ENCODE data around the gene OR2T29. TPM values are rescaled to one million over a fixed set of nuclear protein-coding genes. Genes with fewer than 3 reads are reported as not detected.

OR2T29 gene
- polyA plus RNA-seq, 1 donor (not counting 4 experiments of a cell fraction or from before 2014, with no cell fraction given), result not detected

- Histone ChIP-seq H3K9me3 (ENCODE audit: control insufficient read depth, low read depth, low read length) (no peaks in the 10 kb centered on the region), H3K4me1 (ENCODE audit: control insufficient read depth, extremely low read depth, insufficient read depth, low read length) (no peaks in the 10 kb centered on the region), H3K27ac (ENCODE audit: control insufficient read depth, insufficient read depth, low read length) (no peak overlapping the region), H3K9me1 (ENCODE audit: control insufficient read depth, extremely low read depth, insufficient read depth, low read length) (no peaks in the 10 kb centered on the region), H2AFZ (ENCODE audit: control insufficient read depth, low read length) (no peak overlapping the region), H3K4me3 (ENCODE audit: control insufficient read depth in 2 of 3, extremely low read depth in 1 of 3, insufficient read depth in 2 of 3, low read depth in 1 of 3, low read length in 3 of 3) (no peak overlapping the region), H3K27me3 (ENCODE audit: control insufficient read depth, extremely low read depth, insufficient read depth, low read length) (no peaks in the 10 kb centered on the region), H4K20me1 (ENCODE audit: control insufficient read depth, extremely low read depth, insufficient read depth, low read length) (no peaks in the 10 kb centered on the region), H3K9ac (ENCODE audit: control insufficient read depth, extremely low read depth, insufficient read depth, low read length) (no peak overlapping the region), H3K79me2 (ENCODE audit: control insufficient read depth, insufficient read depth, low read length) (no peaks in the 10 kb centered on the region), H3K36me3 (ENCODE audit: control insufficient read depth in 2 of 2, extremely low read depth in 1 of 2, insufficient read depth in 2 of 2, low read length in 2 of 2) (no peaks in the 10 kb centered on the region), H3K4me2 (ENCODE audit: control insufficient read depth, extremely low read depth, insufficient read depth, low read depth, low read length) (no peak overlapping the region)
- DNase-seq (ENCODE audit: low read depth, low spot score) (no peak), FAIRE-seq (no peak)
- dilution Hi-C loops (cut with MboI; ENCODE audit: extremely low pct_ligation_motif_present, low sequenced_read_pairs), result no loop called here
- TF ChIP-seq EZH2 (IDR thresholded peaks at IDR 0.05; ENCODE audit: low read length) (no peak), CTCF (optimal IDR thresholded peaks at IDR 0.05 in 1 of 3, IDR thresholded peaks at IDR 0.05 in 1 of 3, conservative IDR thresholded peaks at IDR 0.05 in 1 of 3; ENCODE audit: extremely low read depth in 1 of 3, insufficient read depth in 2 of 3, low read length in 3 of 3) (no peak)
Observed at GRCh38 chr1:248610301-248610700, 47.7 kb upstream of the OR2T29 start.

GRCh38 chr1:248599396-248599795 is 36.8 kb upstream of the OR2T29 start:
- H3K79me2 ChIP-seq (ENCODE audit: control insufficient read depth, insufficient read depth, low read length), result no peaks in the 10 kb centered on the region
- H3K9me1 ChIP-seq (ENCODE audit: control insufficient read depth, extremely low read depth, insufficient read depth, low read length), result no peaks in the 10 kb centered on the region
- no peak overlapping the region for H3K4me3 ChIP-seq (ENCODE audit: control insufficient read depth in 2 of 3, extremely low read depth in 1 of 3, insufficient read depth in 2 of 3, low read depth in 1 of 3, low read length in 3 of 3)
- no peaks in the 10 kb centered on the region for H3K9me3 ChIP-seq (ENCODE audit: control insufficient read depth, low read depth, low read length)
- H3K27ac ChIP-seq (ENCODE audit: control insufficient read depth, insufficient read depth, low read length), result no peak overlapping the region
- H3K4me2 ChIP-seq (ENCODE audit: control insufficient read depth, extremely low read depth, insufficient read depth, low read depth, low read length), result no peak overlapping the region
- no peak overlapping the region for H3K9ac ChIP-seq (ENCODE audit: control insufficient read depth, extremely low read depth, insufficient read depth, low read length)
- FAIRE-seq (no peak), DNase-seq (ENCODE audit: low read depth, low spot score) (no peak)
- dilution Hi-C loops (cut with MboI; ENCODE audit: extremely low pct_ligation_motif_present, low sequenced_read_pairs), result no loop called here
- H3K27me3 ChIP-seq (ENCODE audit: control insufficient read depth, extremely low read depth, insufficient read depth, low read length), result no peaks in the 10 kb centered on the region
- H4K20me1 ChIP-seq (ENCODE audit: control insufficient read depth, extremely low read depth, insufficient read depth, low read length), result no peaks in the 10 kb centered on the region
- no peaks in the 10 kb centered on the region for H3K36me3 ChIP-seq (ENCODE audit: control insufficient read depth in 2 of 2, extremely low read depth in 1 of 2, insufficient read depth in 2 of 2, low read length in 2 of 2)
- no peak overlapping the region for H2AFZ ChIP-seq (ENCODE audit: control insufficient read depth, low read length)
- no peaks in the 10 kb centered on the region for H3K4me1 ChIP-seq (ENCODE audit: control insufficient read depth, extremely low read depth, insufficient read depth, low read length)
- TF ChIP-seq CTCF (optimal IDR thresholded peaks at IDR 0.05 in 1 of 3, IDR thresholded peaks at IDR 0.05 in 1 of 3, conservative IDR thresholded peaks at IDR 0.05 in 1 of 3; ENCODE audit: extremely low read depth in 1 of 3, insufficient read depth in 2 of 3, low read length in 3 of 3) (no peak), EZH2 (IDR thresholded peaks at IDR 0.05; ENCODE audit: low read length) (no peak)
